Mucosa of rectum (tissue), 2 donors: ENCODE measurements around the gene MYCN.

Experiments used
- H3K27ac ChIP-seq, 2 donors: one replicate each; pipeline ENCODE4 v1.7.0; 2013; ENCODE audit warnings: inconsistent platforms in 2 of 2, low read depth in 2 of 2, low read length in 2 of 2
- H3K27me3 ChIP-seq, 2 donors: one replicate each; pipeline ENCODE4 v1.7.0; 2013; ENCODE audit warnings: low read length in 2 of 2; ENCODE audit not compliant: control insufficient read depth in 2 of 2, insufficient read depth in 2 of 2
- H3K36me3 ChIP-seq, 2 donors: one replicate each; pipeline ENCODE4 v1.7.0; 2013; ENCODE audit warnings: low read length in 2 of 2; ENCODE audit not compliant: control insufficient read depth in 2 of 2, insufficient read depth in 2 of 2
- H3K4me1 ChIP-seq, 2 donors: one replicate each; pipeline ENCODE4 v1.7.0; 2013; ENCODE audit warnings: low read length in 2 of 2, mild to moderate bottlenecking in 1 of 2; ENCODE audit not compliant: control insufficient read depth in 2 of 2, insufficient read depth in 2 of 2
- H3K4me3 ChIP-seq, 2 donors: one replicate each; pipeline ENCODE4 v1.7.0; 2013; ENCODE audit warnings: low read length in 2 of 2
- H3K9ac ChIP-seq, 2 donors: one replicate each; pipeline ENCODE4 v1.7.0; 2013; ENCODE audit warnings: low read length in 2 of 2, low read depth in 1 of 2, mild to moderate bottlenecking in 1 of 2
- H3K9me3 ChIP-seq, 2 donors: one replicate each; pipeline ENCODE4 v1.7.0; 2013; ENCODE audit warnings: low read length in 2 of 2; ENCODE audit not compliant: control insufficient read depth in 2 of 2
- donor health status: healthy.
- donor health status: Normal muscosa, but diverticular disease.

Gene MYCN

GRCh38 chr2:15986644-15987043, 46.3 kb downstream of the MYCN start:
- H3K27ac ChIP-seq = no peak overlapping the region
- H3K4me3 ChIP-seq = no peak overlapping the region
- no peaks in the 10 kb centered on the region for H3K36me3 ChIP-seq
- no peak overlapping the region for H3K9ac ChIP-seq
- H3K27me3 ChIP-seq = no peaks in the 10 kb centered on the region
- H3K9me3 ChIP-seq = no peaks in the 10 kb centered on the region
- no peaks in the 10 kb centered on the region for H3K4me1 ChIP-seq

- H3K27me3 ChIP-seq = no peaks in the 10 kb centered on the region
- no peak overlapping the region for H3K27ac ChIP-seq
- H3K4me3 ChIP-seq = no peak overlapping the region
- H3K36me3 ChIP-seq = no peaks in the 10 kb centered on the region
- H3K9me3 ChIP-seq = no peaks in the 10 kb centered on the region
- no peaks in the 10 kb centered on the region for H3K4me1 ChIP-seq
- no peak overlapping the region for H3K9ac ChIP-seq
Measured at GRCh38 chr2:15988733-15989132, 48.4 kb downstream of the MYCN start.

DNA sequence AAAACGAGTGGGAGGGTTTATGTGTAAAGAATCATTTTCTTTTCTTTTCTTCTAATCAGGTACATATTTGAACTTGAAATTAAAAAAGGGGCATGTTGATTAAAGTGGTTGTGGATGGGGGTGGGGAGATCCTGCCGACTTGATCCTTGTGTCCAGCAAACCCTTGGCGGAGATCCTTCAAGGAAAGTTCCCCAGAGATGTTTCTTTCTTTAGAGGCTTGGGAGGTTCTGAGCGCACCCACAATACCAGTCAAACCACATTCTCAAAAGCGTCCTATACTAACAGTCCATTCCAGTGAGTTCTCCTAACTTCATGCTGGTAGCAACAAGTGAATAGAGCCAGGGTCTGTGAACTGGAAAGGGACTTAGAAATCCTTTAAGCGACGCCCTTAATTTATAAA, 49.2 kb downstream of the MYCN start:
- Histone ChIP-seq H3K4me1 (no peaks in the 10 kb centered on the region), H3K27me3 (no peaks in the 10 kb centered on the region), H3K4me3 (no peak overlapping the region), H3K36me3 (no peaks in the 10 kb centered on the region), H3K9me3 (no peaks in the 10 kb centered on the region), H3K9ac (no peak overlapping the region), H3K27ac (no peak overlapping the region)

- H3K4me1 ChIP-seq = no peaks in the 10 kb centered on the region
- H3K27me3 ChIP-seq = no peaks in the 10 kb centered on the region
- H3K27ac ChIP-seq = no peak overlapping the region
- no peaks in the 10 kb centered on the region for H3K9me3 ChIP-seq
- H3K9ac ChIP-seq = no peak overlapping the region
- no peak overlapping the region for H3K4me3 ChIP-seq
- H3K36me3 ChIP-seq = no peaks in the 10 kb centered on the region
Measured at GRCh38 chr2:15990151-15991101, 50.1 kb downstream of the MYCN start.

DNA sequence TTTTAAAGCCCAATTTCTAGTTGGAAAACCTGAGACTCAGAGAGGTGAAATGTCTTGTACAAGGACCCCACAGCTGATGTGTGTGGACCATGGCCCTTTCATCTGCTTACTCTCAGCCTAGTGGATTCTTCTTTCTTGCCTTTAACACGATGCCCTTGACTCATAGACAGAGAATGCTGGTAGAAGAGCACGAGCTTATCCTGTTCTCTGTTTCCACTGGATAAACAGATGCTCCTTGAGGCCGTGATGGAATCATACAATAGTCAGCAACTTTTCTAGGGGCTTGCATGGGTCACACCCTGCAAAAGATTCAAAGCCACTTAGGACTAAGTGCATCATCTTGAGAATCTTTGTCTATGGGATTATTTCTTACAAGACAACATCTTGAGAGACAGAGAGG, 50.9 kb downstream of the MYCN start:
- Histone ChIP-seq H3K36me3 (no peaks in the 10 kb centered on the region), H3K4me1 (no peaks in the 10 kb centered on the region), H3K27me3 (no peaks in the 10 kb centered on the region), H3K9me3 (no peaks in the 10 kb centered on the region), H3K4me3 (no peak overlapping the region), H3K9ac (no peak overlapping the region), H3K27ac (no peak overlapping the region)

DNA sequence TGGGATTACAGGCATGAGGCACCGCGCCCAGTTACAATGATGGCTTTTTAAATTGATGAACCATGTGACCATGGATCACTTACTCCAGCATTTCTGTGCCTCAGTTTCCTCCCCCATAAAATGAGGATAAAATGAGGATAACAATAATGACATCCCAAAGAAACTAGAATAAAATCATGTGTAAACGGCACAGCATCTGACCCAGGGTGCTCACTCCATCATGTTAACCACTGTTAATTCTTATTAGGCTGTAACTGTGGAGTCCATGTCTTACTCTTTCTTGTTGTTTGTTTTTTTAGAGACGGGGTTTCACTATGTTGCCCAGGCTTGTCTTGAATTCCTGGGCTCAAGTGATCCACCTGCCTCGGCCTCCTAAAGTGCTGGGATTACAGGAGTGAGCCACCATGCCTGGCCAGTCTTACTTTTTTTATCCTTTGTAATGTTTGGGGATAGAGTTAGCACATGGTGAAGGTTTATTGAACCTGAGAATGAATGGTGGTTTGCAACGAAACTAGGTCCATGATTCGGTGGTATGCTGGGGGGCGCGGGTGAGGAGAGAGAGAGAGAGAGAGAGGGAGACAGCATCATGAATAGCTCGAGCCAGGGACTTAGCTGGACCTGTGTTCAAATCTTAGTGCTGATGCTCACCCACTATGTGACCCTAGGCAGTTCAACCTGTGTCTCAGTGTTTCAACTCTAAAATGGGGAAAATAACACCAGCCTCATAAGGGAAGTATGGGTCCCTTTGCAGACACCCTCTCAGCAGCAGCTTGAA, 52.3 kb downstream of the MYCN start:
- H3K9ac ChIP-seq = no peak overlapping the region
- no peaks in the 10 kb centered on the region for H3K4me1 ChIP-seq
- no peaks in the 10 kb centered on the region for H3K9me3 ChIP-seq
- no peak overlapping the region for H3K27ac ChIP-seq
- H3K27me3 ChIP-seq = no peaks in the 10 kb centered on the region
- no peaks in the 10 kb centered on the region for H3K36me3 ChIP-seq
- H3K4me3 ChIP-seq = no peak overlapping the region

DNA sequence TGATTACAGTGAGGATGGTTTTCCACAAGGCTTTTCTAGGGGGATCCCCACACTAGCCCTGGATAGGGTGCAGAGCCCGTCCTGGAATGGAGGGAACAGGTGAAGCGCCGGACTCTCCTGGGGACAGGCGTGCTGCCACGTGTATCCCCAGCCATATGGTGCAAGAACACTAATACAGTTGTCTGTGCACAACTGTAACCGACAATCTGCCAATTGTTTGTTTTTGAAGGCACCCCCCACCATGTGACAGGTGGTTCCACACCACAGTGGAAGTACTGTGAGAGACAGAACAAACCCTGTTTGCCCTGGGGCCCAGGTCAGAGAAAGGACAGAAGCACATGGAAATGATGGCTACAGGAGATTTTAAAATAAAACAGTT, 52.9 kb downstream of the MYCN start:
- Histone ChIP-seq H3K27me3 (no peaks in the 10 kb centered on the region), H3K27ac (no peak overlapping the region), H3K36me3 (no peaks in the 10 kb centered on the region), H3K4me1 (no peaks in the 10 kb centered on the region), H3K9ac (no peak overlapping the region), H3K9me3 (no peaks in the 10 kb centered on the region), H3K4me3 (no peak overlapping the region)

DNA sequence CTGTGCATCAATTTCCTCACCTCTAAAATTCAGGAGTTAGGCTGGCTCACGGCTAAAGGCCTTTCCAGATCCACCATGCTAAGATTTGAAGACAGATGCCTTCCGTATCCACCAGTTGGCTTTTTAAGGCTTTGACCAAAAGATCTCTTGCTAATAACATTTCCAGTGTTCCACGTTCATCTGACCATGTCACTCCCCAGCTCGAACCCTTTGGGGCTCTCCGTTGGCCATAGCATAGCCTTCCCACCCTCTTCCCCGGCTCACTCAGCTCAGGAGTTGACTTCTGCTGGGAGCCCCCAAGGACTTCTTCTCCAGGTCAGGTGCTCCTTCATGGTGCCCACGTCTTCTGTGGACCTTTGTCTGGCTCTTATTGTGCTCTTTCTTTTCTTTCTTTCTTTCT, 53.3 kb downstream of the MYCN start:
- H3K36me3 ChIP-seq = no peaks in the 10 kb centered on the region
- H3K27ac ChIP-seq = no peak overlapping the region
- H3K9ac ChIP-seq = no peak overlapping the region

GRCh38 chr2:15995603-15996002, 55.3 kb downstream of the MYCN start:
- Histone ChIP-seq H3K27ac (no peak overlapping the region), H3K4me1 (no peaks in the 10 kb centered on the region), H3K4me3 (no peak overlapping the region), H3K27me3 (no peaks in the 10 kb centered on the region), H3K36me3 (no peaks in the 10 kb centered on the region), H3K9me3 (no peaks in the 10 kb centered on the region), H3K9ac (no peak overlapping the region)

More for the DNA sequence above, 53.3 kb downstream of the MYCN start:
- Histone ChIP-seq H3K9me3 (no peaks in the 10 kb centered on the region), H3K4me3 (no peak overlapping the region), H3K27me3 (no peaks in the 10 kb centered on the region), H3K4me1 (no peaks in the 10 kb centered on the region)
